HG02943 (cell line): Measurements from ENCODE around the gene ECHDC1.

ENCODE experiments used
- ATAC-seq: cut with Tn5 transposase; IDR thresholded peaks from one replicate; pipeline ENCODE4 v1.9.1; 2021; ENCODE audit warnings: mild to moderate bottlenecking, low read depth, moderate library complexity; ENCODE audit not compliant: unreplicated experiment

Gene ECHDC1

GRCh38 chr6:127243501-127243900 is 99.9 kb downstream of the ECHDC1 start:
- ATAC-seq: no peak
